Loucy (cell line): ENCODE results near the gene E2F3.

Source experiments
- H2AFZ ChIP-seq: fragments of 200-600 bp; sonication (generic); 2 replicates; pipeline ENCODE4 v1.6.0; 2016; ENCODE audit warnings: antibody characterized with exemption, mild to moderate bottlenecking, low read length, moderate library complexity
- H3F3A ChIP-seq: fragments of 200-600 bp; 2 replicates; pipeline ENCODE4 v1.6.0; 2016; ENCODE audit warnings: antibody characterized with exemption, low read depth, mild to moderate bottlenecking
- H3K27me3 ChIP-seq: fragments of 200-600 bp; sonication (generic); 2 replicates; pipeline ENCODE4 v1.6.1; 2014; ENCODE audit warnings: low read length, mild to moderate bottlenecking; ENCODE audit not compliant: insufficient read depth, poor library complexity, severe bottlenecking
- H3K36me3 ChIP-seq: fragments of 200-600 bp; sonication (generic); 2 replicates; pipeline ENCODE4 v1.6.1; 2016; ENCODE audit warnings: low read length; ENCODE audit not compliant: insufficient read depth
- H3K4me1 ChIP-seq: fragments of 200-600 bp; sonication (generic); 2 replicates; pipeline ENCODE4 v1.5.1; 2014; ENCODE audit warnings: low read length, mild to moderate bottlenecking; ENCODE audit not compliant: insufficient read depth, poor library complexity, severe bottlenecking
- H3K4me2 ChIP-seq: fragments of 200-600 bp; sonication (generic); 2 replicates; pipeline ENCODE4 v1.6.0; 2014; ENCODE audit warnings: antibody characterized with exemption, low read length, low read depth, mild to moderate bottlenecking; ENCODE audit not compliant: poor library complexity, severe bottlenecking
- H3K4me3 ChIP-seq: fragments of 200-600 bp; sonication (generic); 2 replicates; pipeline ENCODE4 v1.5.1; 2014; ENCODE audit warnings: low read length, mild to moderate bottlenecking, mixed read lengths; ENCODE audit not compliant: poor library complexity, severe bottlenecking
- H3K79me2 ChIP-seq: fragments of 200-600 bp; sonication (generic); 2 replicates; pipeline ENCODE4 v1.6.1; 2014; ENCODE audit warnings: low read length; ENCODE audit not compliant: insufficient read depth
- H3K9ac ChIP-seq: fragments of 200-600 bp; sonication (generic); 2 replicates; pipeline ENCODE4 v1.6.0; 2014; ENCODE audit warnings: mild to moderate bottlenecking, low read depth, low read length, moderate library complexity; ENCODE audit not compliant: poor library complexity, severe bottlenecking
- H3K9me2 ChIP-seq: fragments of 200-600 bp; sonication (generic); replicated peaks from 2 replicates; pipeline ENCODE4 v1.6.1; 2016; ENCODE audit warnings: low read depth, low read length, mixed read lengths
- H3K9me3 ChIP-seq: fragments of 200-600 bp; sonication (generic); 2 replicates; pipeline ENCODE4 v1.6.1; 2014; ENCODE audit warnings: mild to moderate bottlenecking, antibody characterized with exemption, low read length, low read depth; ENCODE audit not compliant: insufficient read depth
- H4K20me1 ChIP-seq: fragments of 200-600 bp; sonication (generic); 2 replicates; pipeline ENCODE4 v1.6.0; 2014; ENCODE audit warnings: antibody characterized with exemption, low read length, mild to moderate bottlenecking; ENCODE audit not compliant: insufficient read depth, poor library complexity, severe bottlenecking
- CTCF ChIP-seq: fragments of 200-600 bp; sonication (generic); conservative IDR thresholded peaks from 2 replicates; pipeline ENCODE4 v1.5.1; 2014; ENCODE audit warnings: mild to moderate bottlenecking, antibody characterized with exemption, low read length
- EZH2phosphoT487 ChIP-seq: fragments of 200-600 bp; IDR thresholded peaks from 2 replicates; pipeline ENCODE4 v1.6.1; 2018; ENCODE audit warnings: antibody characterized with exemption, mild to moderate bottlenecking, moderate library complexity, borderline replicate concordance

E2F3 gene

DNA sequence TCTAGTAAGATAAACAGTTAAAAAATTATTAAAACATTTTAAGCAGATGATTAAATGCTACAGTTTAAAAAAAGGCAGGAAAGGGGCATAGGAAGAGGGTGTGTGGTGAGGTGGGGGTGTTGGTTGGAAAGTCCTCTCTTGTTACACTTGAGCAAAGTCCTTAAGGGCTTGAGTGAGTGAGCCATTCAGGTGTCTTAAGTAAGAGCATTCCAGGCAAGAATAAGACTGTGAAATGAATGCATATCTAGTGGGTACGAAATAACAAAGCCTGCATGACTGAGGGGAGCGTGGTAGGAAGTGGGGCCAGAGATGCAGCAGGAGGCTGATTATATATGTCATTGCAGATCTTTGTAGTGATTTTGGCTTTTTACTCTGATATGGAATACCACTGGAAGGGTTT lies 137.7 kb downstream of the E2F3 start:
- Histone ChIP-seq H3K9ac (peak overlapping the region; percentile 9), H3K4me1 (peaks cover 42% of the 10 kb centered on the region), H3K4me2 (peak overlapping the region; percentile 60), H3K79me2 (peaks cover 94% of the 10 kb centered on the region), H3K27me3 (no peaks in the 10 kb centered on the region), H4K20me1 (peaks cover 12% of the 10 kb centered on the region), H3K36me3 (peaks cover 12% of the 10 kb centered on the region; the same call in 1 of the 2 replicates), H2AFZ (no peak overlapping the region), H3F3A (no peaks in the 10 kb centered on the region), H3K4me3 (peak overlapping the region; percentile 27), H3K9me3 (no peaks in the 10 kb centered on the region), H3K9me2 (no peaks in the 10 kb centered on the region)
- no peak for TF ChIP-seq EZH2phosphoT487

- peaks cover 93% of the 10 kb centered on the region for H3K79me2 ChIP-seq
- no peak for TF ChIP-seq EZH2phosphoT487
- no peak for TF ChIP-seq CTCF
Observed at GRCh38 chr6:20540683-20541082, 139.0 kb downstream of the E2F3 start.

GRCh38 chr6:20541382-20541781 lies 139.7 kb downstream of the E2F3 start:
- Histone ChIP-seq H3K36me3 (peaks cover 25% of the 10 kb centered on the region; the same call in 1 of the 2 replicates), H3K4me2 (no peak overlapping the region), H3K9me2 (no peaks in the 10 kb centered on the region), H3K4me3 (no peak overlapping the region), H3F3A (peaks cover 5% of the 10 kb centered on the region; the same call in 1 of the 2 replicates), H3K9ac (no peak overlapping the region), H3K27me3 (no peaks in the 10 kb centered on the region), H3K9me3 (no peaks in the 10 kb centered on the region), H3K79me2 (peaks cover 86% of the 10 kb centered on the region), H4K20me1 (peaks cover 7% of the 10 kb centered on the region), H3K4me1 (peaks cover 32% of the 10 kb centered on the region), H2AFZ (no peak overlapping the region)
- no peak for TF ChIP-seq EZH2phosphoT487
- no peak for TF ChIP-seq CTCF

More at GRCh38 chr6:20540683-20541082, 139.0 kb downstream of the E2F3 start:
- Histone ChIP-seq H3K27me3 (no peaks in the 10 kb centered on the region), H3K4me3 (no peak overlapping the region), H2AFZ (no peak overlapping the region), H4K20me1 (peaks cover 8% of the 10 kb centered on the region), H3K4me1 (peaks cover 36% of the 10 kb centered on the region), H3K9ac (no peak overlapping the region), H3K9me3 (no peaks in the 10 kb centered on the region), H3K9me2 (no peaks in the 10 kb centered on the region), H3K36me3 (peaks cover 19% of the 10 kb centered on the region; the same call in 1 of the 2 replicates), H3K4me2 (no peak overlapping the region), H3F3A (no peaks in the 10 kb centered on the region)
